Panc1 (cell line): Measurements from ENCODE around the gene ZNF566. TPM values are rescaled to one million over a fixed set of nuclear protein-coding genes. Genes with fewer than 3 reads are reported as not detected.

Source experiments
- ATAC-seq: fragments of 200-7000 bp; cut with Tn5 transposase; 2 replicates; pipeline ENCODE4 v1.9.1; 2020; ENCODE audit warnings: mild to moderate bottlenecking, moderate library complexity
- BruUV-seq: library from RNA; stranded (reverse); fragments of 400-500 nt; replicated peaks from 2 replicates; lab custom pipeline; 2021; lab: Mats Ljungman, UMichigan
- CTCF ChIA-PET: fragments of 300-600 bp; sonication (Branson Sonifier 250); formaldehyde crosslinking; loops from one replicate; lab custom pipeline; 2022; ENCODE audit warnings: antibody characterized with exemption; lab: Charles Lee
- POLR2A ChIA-PET: fragments of 300-600 bp; sonication (Branson Sonifier 250); formaldehyde crosslinking; loops from one replicate; lab custom pipeline; 2022; ENCODE audit warnings: antibody characterized with exemption; lab: Charles Lee
- DNase-seq: peaks from one replicate; pipeline ENCODE4 v3.0.0-alpha.2; 2010; ENCODE audit warnings: low read depth, low spot score
- H3K27ac ChIP-seq: 2 replicates; pipeline ENCODE4 v1.5.1; 2011; ENCODE audit warnings: mild to moderate bottlenecking, low read length, inconsistent platforms
- H3K27me3 ChIP-seq: fragments of 200-500 bp; sonication (Bioruptor generic); 2 replicates; pipeline ENCODE4 v1.6.0; 2014; ENCODE audit warnings: low read length, inconsistent platforms; ENCODE audit not compliant: control insufficient read depth, insufficient read depth
- H3K36me3 ChIP-seq: fragments of 200-500 bp; sonication (Bioruptor generic); 2 replicates; pipeline ENCODE4 v1.5.1; 2014; ENCODE audit warnings: inconsistent platforms, mild to moderate bottlenecking, low read length, moderate library complexity; ENCODE audit not compliant: control insufficient read depth, insufficient read depth
- H3K4me1 ChIP-seq: 2 replicates; pipeline ENCODE4 v1.5.1; 2011; ENCODE audit warnings: inconsistent platforms, mild to moderate bottlenecking, low read length, moderate library complexity; ENCODE audit not compliant: control insufficient read depth, insufficient read depth
- H3K4me3 ChIP-seq, 2 experiments: 2 replicates each; pipeline ENCODE4 v1.5.1; 2011 to 2012; ENCODE audit warnings: low read depth in 2 of 2, low read length in 2 of 2, mild to moderate bottlenecking in 2 of 2, inconsistent platforms in 1 of 2, moderate library complexity in 1 of 2
- H3K9me3 ChIP-seq: fragments of 200-500 bp; sonication (Bioruptor generic); 2 replicates; pipeline ENCODE4 v1.5.1; 2014; ENCODE audit warnings: low read depth, mild to moderate bottlenecking, inconsistent platforms, low read length, moderate library complexity; ENCODE audit not compliant: control insufficient read depth, insufficient read depth
- CTCF ChIP-seq: fragments of 450-650 bp; IDR thresholded peaks from 2 replicates; pipeline ENCODE4 v1.5.1; 2017; ENCODE audit warnings: mild to moderate bottlenecking
- POLR2AphosphoS5 ChIP-seq: IDR thresholded peaks from 2 replicates; pipeline ENCODE4 v1.6.1; 2012; ENCODE audit warnings: mild to moderate bottlenecking, low read depth, low read length, moderate library complexity
- REST ChIP-seq, 2 experiments: IDR thresholded peaks; 2 replicates each; pipeline ENCODE4 v1.6.1; 2011 to 2012; ENCODE audit warnings: low read depth in 2 of 2, control low read depth in 1 of 2, low read length in 1 of 2, mild to moderate bottlenecking in 1 of 2, moderate library complexity in 1 of 2; ENCODE audit not compliant: insufficient read depth in 1 of 2
- SIN3A ChIP-seq: IDR thresholded peaks from 2 replicates; pipeline ENCODE4 v1.6.1; 2012; ENCODE audit warnings: low read depth, mild to moderate bottlenecking, low read length, moderate library complexity, borderline replicate concordance; ENCODE audit not compliant: insufficient read depth
- TCF7L2 ChIP-seq: IDR thresholded peaks from 2 replicates; pipeline ENCODE4 v1.6.1; 2011; ENCODE audit warnings: mild to moderate bottlenecking, low read depth, low read length, inconsistent platforms
- in situ Hi-C: cut with HindIII; loops from 2 replicates; pipeline ENCODE4 v1.10.0; 2016; ENCODE audit warnings: low sequenced_read_pairs, low pct_unique_long_range_greater_than_20kb
- intact Hi-C: fragments of 100-400 bp; cut with micrococcal nuclease; formaldehyde crosslinking; loops from one replicate; pipeline ENCODE4 v1.10.0; 2022; ENCODE audit not compliant: unreplicated experiment
- total RNA-seq: library from RNA; stranded (reverse); gene quantifications from one replicate; pipeline ENCODE4 v1.2.1, GENCODE V29; 2021; ENCODE audit not compliant: unreplicated experiment

Gene ZNF566
- total RNA-seq, 1 experiment from 2014 or later = 19.5 TPM

GRCh38 chr19:36483653-36484052, 5.7 kb downstream of the ZNF566 start:
- Histone ChIP-seq H3K4me1 (no peaks in the 10 kb centered on the region), H3K4me3 (no peak overlapping the region), H3K36me3 (no peaks in the 10 kb centered on the region), H3K9me3 (no peaks in the 10 kb centered on the region), H3K27ac (no peak overlapping the region), H3K27me3 (no peaks in the 10 kb centered on the region)
- in situ Hi-C loops = no loop called here
- intact Hi-C loops = no loop called here
- ChIA-PET POLR2A (interaction anchor here (0.7 kb wide), 2 partner anchors 155 to 259 kb away, joined by 3 to 4 read pairs; no protein-coding TSS in a partner anchor), CTCF (no interaction called here)
- no peak for ATAC-seq
- no TSS peak for BruUV-seq
- no peak for DNase-seq
- no peak for TF ChIP-seq REST (IDR thresholded peaks at IDR 0.05; ENCODE audit: insufficient read depth in 1 of 2, low read depth in 2 of 2, low read length in 1 of 2)
- no peak for TF ChIP-seq SIN3A
- no peak for TF ChIP-seq POLR2AphosphoS5
- TF ChIP-seq TCF7L2 = no peak
- no peak for TF ChIP-seq CTCF

GRCh38 chr19:36482876-36483275, 6.5 kb downstream of the ZNF566 start:
- CTCF ChIA-PET = no interaction called here
- intact Hi-C loops = no loop called here
- no TSS peak for BruUV-seq

More at GRCh38 chr19:36482876-36483275, 6.5 kb downstream of the ZNF566 start:
- H3K27me3 ChIP-seq = no peaks in the 10 kb centered on the region
- no peak overlapping the region for H3K4me3 ChIP-seq
- DNase-seq = no peak
- POLR2A ChIA-PET = interaction anchor here (0.6 to 0.7 kb wide), 2 partner anchors 18 to 259 kb away, joined by 3 to 9 read pairs; no protein-coding TSS in a partner anchor
- H3K36me3 ChIP-seq = no peaks in the 10 kb centered on the region
- no peaks in the 10 kb centered on the region for H3K9me3 ChIP-seq
- in situ Hi-C loops = no loop called here
- H3K4me1 ChIP-seq = no peaks in the 10 kb centered on the region
- TF ChIP-seq TCF7L2 (no peak), SIN3A (no peak), POLR2AphosphoS5 (no peak), CTCF (no peak), REST (IDR thresholded peaks at IDR 0.05; ENCODE audit: insufficient read depth in 1 of 2, low read depth in 2 of 2, low read length in 1 of 2) (no peak)
- no peak overlapping the region for H3K27ac ChIP-seq
- ATAC-seq = no peak
